Measurements from ENCODE around the gene PAPOLA. TPM values are rescaled to one million over a fixed set of nuclear protein-coding genes. Genes with fewer than 3 reads are reported as not detected.

The PAPOLA gene
- total and polyA plus RNA-seq, 9 of the 15 experiments (the other 6 are each of a cell fraction or from before 2014, with no cell fraction given) = 51.1 to 199 (median 95.8) TPM

DNA sequence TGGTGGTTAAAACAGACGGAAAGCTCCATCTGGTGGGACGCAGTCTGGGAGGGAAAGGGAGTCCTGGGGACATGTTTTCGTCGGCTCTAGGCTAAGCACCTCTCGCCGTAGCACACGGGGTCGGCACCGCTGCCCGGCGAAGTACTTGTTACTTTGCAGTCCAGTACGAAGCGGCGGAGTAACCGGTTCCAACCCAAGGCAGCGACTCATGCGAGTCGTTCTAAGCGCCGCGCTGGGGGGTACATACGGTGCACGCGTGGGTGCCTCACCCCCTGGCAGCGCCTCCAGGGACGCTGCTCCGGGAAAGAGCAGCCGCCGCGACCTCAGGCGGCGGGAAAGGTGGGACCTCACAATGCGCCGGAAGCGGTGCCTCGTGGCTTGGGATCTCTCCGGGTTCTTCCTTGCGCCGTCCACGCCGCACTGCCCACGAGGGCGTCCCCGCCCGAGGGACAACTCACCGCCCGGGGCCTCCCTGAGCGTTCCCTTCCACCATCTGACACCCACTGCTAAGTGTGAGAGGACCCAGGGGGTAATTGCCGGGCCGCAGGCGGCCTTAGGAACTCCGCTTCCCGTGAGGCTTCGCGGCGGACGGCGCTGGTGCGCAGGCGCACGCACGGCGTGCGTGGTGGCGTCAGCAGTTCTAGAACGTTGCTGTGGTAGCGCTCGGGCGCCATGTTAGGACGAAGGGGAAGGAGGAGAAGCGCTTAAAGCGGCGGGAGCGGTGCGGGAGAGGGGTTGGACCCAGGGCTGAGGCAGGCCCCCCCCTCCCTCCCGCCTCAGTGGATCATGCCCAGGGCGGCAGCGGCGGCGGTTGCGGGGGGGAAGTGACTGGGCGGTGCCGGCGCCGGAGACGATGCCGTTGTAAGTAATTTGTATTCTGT is at the start of gene PAPOLA (continued):
- TF ChIP-seq, protein P1, sequence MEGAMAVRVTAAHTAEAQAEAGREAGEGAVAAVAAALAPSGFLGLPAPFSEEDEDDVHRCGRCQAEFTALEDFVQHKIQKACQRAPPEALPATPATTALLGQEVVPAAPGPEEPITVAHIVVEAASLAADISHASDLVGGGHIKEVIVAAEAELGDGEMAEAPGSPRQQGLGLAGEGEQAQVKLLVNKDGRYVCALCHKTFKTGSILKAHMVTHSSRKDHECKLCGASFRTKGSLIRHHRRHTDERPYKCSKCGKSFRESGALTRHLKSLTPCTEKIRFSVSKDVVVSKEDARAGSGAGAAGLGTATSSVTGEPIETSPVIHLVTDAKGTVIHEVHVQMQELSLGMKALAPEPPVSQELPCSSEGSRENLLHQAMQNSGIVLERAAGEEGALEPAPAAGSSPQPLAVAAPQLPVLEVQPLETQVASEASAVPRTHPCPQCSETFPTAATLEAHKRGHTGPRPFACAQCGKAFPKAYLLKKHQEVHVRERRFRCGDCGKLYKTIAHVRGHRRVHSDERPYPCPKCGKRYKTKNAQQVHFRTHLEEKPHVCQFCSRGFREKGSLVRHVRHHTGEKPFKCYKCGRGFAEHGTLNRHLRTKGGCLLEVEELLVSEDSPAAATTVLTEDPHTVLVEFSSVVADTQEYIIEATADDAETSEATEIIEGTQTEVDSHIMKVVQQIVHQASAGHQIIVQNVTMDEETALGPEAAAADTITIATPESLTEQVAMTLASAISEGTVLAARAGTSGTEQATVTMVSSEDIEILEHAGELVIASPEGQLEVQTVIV (CRISPR knock-in tag; IDR thresholded peaks at IDR 0.05; ENCODE audit: borderline replicate concordance) = no peak
- TF ChIP-seq ZNF57 (CRISPR knock-in tag; IDR thresholded peaks at IDR 0.05) (no peak), EHMT2 (IDR thresholded peaks at IDR 0.05) (no peak), PHF20 (IDR thresholded peaks at IDR 0.05; ENCODE audit: partially characterized antibody) (no peak), NR2F6 (CRISPR knock-in tag; IDR thresholded peaks at IDR 0.05) (no peak), DDX20 (tag; IDR thresholded peaks at IDR 0.05; ENCODE audit: low read depth) (no peak), NR4A1 (CRISPR knock-in tag; IDR thresholded peaks at IDR 0.05) (no peak), NR4A1 (tag; IDR thresholded peaks at IDR 0.05) (no peak), BRD9 (IDR thresholded peaks at IDR 0.05; ENCODE audit: low read depth, partially characterized antibody) (no peak), EP300 (IDR thresholded peaks at IDR 0.05; ENCODE audit: low read length) (no peak), ZNF217 (CRISPR knock-in tag; IDR thresholded peaks at IDR 0.05) (no peak), ID3 (CRISPR knock-in tag; IDR thresholded peaks at IDR 0.05) (no peak), ID3 (tag; IDR thresholded peaks at IDR 0.05) (0 out of 2 replicates have a peak, but pooled peaks have one; percentile 27), HNRNPL (IDR thresholded peaks at IDR 0.05; ENCODE audit: low read depth, low read length) (peak; percentile 77; the same call in 1 of the 2 replicates)
- TF ChIP-seq, protein P2, sequence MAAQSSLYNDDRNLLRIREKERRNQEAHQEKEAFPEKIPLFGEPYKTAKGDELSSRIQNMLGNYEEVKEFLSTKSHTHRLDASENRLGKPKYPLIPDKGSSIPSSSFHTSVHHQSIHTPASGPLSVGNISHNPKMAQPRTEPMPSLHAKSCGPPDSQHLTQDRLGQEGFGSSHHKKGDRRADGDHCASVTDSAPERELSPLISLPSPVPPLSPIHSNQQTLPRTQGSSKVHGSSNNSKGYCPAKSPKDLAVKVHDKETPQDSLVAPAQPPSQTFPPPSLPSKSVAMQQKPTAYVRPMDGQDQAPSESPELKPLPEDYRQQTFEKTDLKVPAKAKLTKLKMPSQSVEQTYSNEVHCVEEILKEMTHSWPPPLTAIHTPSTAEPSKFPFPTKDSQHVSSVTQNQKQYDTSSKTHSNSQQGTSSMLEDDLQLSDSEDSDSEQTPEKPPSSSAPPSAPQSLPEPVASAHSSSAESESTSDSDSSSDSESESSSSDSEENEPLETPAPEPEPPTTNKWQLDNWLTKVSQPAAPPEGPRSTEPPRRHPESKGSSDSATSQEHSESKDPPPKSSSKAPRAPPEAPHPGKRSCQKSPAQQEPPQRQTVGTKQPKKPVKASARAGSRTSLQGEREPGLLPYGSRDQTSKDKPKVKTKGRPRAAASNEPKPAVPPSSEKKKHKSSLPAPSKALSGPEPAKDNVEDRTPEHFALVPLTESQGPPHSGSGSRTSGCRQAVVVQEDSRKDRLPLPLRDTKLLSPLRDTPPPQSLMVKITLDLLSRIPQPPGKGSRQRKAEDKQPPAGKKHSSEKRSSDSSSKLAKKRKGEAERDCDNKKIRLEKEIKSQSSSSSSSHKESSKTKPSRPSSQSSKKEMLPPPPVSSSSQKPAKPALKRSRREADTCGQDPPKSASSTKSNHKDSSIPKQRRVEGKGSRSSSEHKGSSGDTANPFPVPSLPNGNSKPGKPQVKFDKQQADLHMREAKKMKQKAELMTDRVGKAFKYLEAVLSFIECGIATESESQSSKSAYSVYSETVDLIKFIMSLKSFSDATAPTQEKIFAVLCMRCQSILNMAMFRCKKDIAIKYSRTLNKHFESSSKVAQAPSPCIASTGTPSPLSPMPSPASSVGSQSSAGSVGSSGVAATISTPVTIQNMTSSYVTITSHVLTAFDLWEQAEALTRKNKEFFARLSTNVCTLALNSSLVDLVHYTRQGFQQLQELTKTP (IDR thresholded peaks at IDR 0.05; ENCODE audit: low read depth in 1 of 2, partially characterized antibody in 2 of 2) = no peak
- TF ChIP-seq, protein P3, sequence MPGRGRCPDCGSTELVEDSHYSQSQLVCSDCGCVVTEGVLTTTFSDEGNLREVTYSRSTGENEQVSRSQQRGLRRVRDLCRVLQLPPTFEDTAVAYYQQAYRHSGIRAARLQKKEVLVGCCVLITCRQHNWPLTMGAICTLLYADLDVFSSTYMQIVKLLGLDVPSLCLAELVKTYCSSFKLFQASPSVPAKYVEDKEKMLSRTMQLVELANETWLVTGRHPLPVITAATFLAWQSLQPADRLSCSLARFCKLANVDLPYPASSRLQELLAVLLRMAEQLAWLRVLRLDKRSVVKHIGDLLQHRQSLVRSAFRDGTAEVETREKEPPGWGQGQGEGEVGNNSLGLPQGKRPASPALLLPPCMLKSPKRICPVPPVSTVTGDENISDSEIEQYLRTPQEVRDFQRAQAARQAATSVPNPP (IDR thresholded peaks at IDR 0.05; ENCODE audit: borderline replicate concordance, insufficient read depth, insufficient read length) = no peak
- TF ChIP-seq, protein P4, sequence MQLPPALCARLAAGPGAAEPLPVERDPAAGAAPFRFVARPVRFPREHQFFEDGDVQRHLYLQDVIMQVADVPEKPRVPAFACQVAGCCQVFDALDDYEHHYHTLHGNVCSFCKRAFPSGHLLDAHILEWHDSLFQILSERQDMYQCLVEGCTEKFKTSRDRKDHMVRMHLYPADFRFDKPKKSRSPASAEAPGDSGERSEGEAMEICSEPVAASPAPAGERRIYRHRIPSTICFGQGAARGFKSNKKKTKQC (CRISPR knock-in tag; IDR thresholded peaks at IDR 0.05) = peak; percentile 79

All from K562 (cell line).